ENCODE data around the gene ENTR1. TPM values are rescaled to one million over a fixed set of nuclear protein-coding genes. Genes with fewer than 3 reads are reported as not detected.

The ENTR1 gene
- total and polyA plus RNA-seq, 2 of the 13 experiments (the other 11 are each of a cell fraction or from before 2014, with no cell fraction given): 70.1 to 76.4 TPM

GRCh38 chr9:136355616-136356557 is 54.5 kb downstream of the ENTR1 start (continued):
- TF ChIP-seq ZNF646 (CRISPR knock-in tag; IDR thresholded peaks at IDR 0.05): no peak
- no peak for TF ChIP-seq SMC3 (IDR thresholded peaks at IDR 0.05; ENCODE audit: low read length)
- no peak for TF ChIP-seq NFRKB (IDR thresholded peaks at IDR 0.05)
- TF ChIP-seq ZNF687 (CRISPR knock-in tag; IDR thresholded peaks at IDR 0.05): peak; percentile 48
- TF ChIP-seq ZSCAN20 (CRISPR knock-in tag; IDR thresholded peaks at IDR 0.05; ENCODE audit: borderline replicate concordance): no peak
- TF ChIP-seq MIER2 (CRISPR knock-in tag; IDR thresholded peaks at IDR 0.05): no peak
- TF ChIP-seq NBN (conservative IDR thresholded peaks at IDR 0.05): no peak
- TF ChIP-seq HMG20A (CRISPR knock-in tag; IDR thresholded peaks at IDR 0.05; ENCODE audit: borderline replicate concordance): no peak
- 0 out of 2 replicates have a peak, but pooled peaks have one; percentile 15 for TF ChIP-seq ZNF574 (CRISPR knock-in tag; IDR thresholded peaks at IDR 0.05)
- TF ChIP-seq RBM39 (IDR thresholded peaks at IDR 0.05; ENCODE audit: low read depth, low read length, poor library complexity, severe bottlenecking): no peak
- TF ChIP-seq ZFAT (CRISPR knock-in tag; conservative IDR thresholded peaks at IDR 0.05): no peak
- no peak for TF ChIP-seq CHCHD3 (CRISPR knock-in tag; IDR thresholded peaks at IDR 0.05)
- TF ChIP-seq GFI1 (CRISPR knock-in tag; IDR thresholded peaks at IDR 0.05; ENCODE audit: borderline replicate concordance): no peak
- 0 out of 2 replicates have a peak, but pooled peaks have one; percentile 25 for TF ChIP-seq HIVEP1 (CRISPR knock-in tag; IDR thresholded peaks at IDR 0.05)
- TF ChIP-seq ZNF121 (CRISPR knock-in tag; IDR thresholded peaks at IDR 0.05): no peak

Measured in HepG2 (cell line).